GM19324 (cell line): ENCODE data around the gene LOXHD1.

Experiments used
- ATAC-seq: cut with Tn5 transposase; IDR thresholded peaks from one replicate; pipeline ENCODE4 v1.9.1; 2021; ENCODE audit warnings: mild to moderate bottlenecking, moderate library complexity; ENCODE audit not compliant: unreplicated experiment, low FRiP score

LOXHD1 gene

GRCh38 chr18:46554406-46555080 lies 102.5 kb downstream of the LOXHD1 start:
- no peak for ATAC-seq

- ATAC-seq, result no peak
These were observed 106.4 kb downstream of the LOXHD1 start for GRCh38 chr18:46550609-46551008.

DNA sequence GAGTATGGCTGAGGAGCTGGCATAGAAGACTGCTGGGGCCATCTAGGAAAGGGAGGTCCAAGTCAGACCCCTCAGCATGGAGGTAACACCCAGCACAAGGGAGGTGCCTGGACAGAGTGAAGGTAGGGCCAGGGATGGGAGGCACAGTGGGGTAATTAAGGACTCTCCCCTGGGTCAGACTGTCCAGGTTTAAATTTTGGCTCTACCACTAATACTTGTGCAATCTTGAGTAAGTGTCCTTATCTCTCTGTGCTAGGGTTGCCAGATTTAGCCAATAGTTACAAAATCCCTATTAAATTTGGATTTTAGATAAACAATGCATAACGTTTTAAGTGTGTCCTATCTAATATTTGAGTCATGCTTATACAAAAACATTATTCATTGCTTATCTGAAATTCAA lies 109.5 kb downstream of the LOXHD1 start:
- no peak for ATAC-seq

DNA sequence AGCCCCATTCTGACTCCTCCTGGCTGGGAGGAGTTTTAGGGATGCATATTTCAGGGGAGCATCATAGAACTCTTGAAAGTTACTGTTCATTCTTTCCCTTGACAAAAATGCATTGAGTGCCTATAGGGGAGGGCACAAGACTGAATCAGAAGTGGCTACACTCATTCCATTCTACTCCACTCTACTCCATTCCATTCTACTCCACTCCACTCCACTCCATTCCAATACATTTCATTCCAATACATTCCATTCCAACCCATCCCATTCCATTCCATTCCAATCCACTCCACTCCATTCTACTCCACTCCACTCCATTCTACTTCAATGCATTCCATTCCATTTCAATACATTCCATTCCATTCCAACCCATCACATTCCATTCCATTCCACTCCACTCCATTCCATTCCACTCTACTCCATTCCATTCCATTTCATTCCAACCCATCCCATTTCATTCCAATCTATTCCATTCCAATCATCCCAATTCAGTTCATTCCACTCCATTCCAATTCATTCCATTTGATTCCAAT lies 110.8 kb downstream of the LOXHD1 start:
- ATAC-seq, result no peak

- ATAC-seq, result no peak
These were observed 114.5 kb downstream of the LOXHD1 start for GRCh38 chr18:46542545-46542944.

DNA sequence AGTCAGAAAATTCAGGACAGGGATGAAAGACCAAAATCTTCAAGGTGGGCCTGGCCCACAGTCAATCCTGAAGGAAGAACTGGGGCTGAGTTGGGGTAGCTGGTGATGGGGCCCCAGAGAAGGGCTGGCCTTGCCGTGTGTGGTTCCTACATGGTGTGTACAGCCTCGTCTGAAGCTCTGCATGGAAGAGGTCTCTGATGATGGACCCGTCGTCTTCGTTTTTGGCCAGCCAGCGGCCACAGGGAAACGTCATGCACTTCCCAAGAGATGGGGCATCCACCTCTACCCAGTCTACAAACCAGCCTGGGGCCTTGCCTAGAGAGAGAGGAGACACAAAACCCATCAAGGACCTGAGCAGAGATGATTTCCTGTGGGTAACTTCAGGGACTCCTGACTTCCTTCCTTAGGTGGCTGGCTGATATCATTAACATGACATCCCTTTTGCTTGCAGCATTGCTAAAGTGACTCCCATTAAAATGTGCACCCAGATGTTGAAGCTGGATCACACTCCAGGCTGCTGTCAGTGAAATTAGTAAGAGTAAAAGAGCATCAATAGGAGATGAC lies 115.3 kb downstream of the LOXHD1 start:
- no peak for ATAC-seq

GRCh38 chr18:46538376-46538775 lies 118.6 kb downstream of the LOXHD1 start:
- no peak for ATAC-seq

- no peak for ATAC-seq
These were observed 120.7 kb downstream of the LOXHD1 start for GRCh38 chr18:46536215-46536874.

DNA sequence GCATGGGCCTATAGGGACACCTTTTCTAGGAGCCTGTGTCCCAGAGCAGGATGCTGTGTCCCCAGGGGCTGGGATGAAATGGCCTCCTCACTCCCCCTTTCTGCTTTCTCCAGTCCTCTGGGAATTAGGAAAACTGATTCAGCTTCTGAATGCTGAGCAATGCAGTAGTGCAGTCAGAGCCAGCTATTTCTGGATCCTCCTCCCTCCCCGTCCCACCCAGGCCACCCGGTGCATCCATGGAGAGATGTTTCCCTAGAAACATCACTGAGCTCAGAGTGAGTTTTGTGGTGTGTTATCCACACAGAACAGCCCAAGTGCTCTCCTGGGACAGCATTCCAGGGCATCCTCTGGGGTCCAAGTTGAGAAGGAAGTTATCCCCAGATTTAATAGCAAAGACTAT lies 125.5 kb downstream of the LOXHD1 start:
- ATAC-seq, result no peak

DNA sequence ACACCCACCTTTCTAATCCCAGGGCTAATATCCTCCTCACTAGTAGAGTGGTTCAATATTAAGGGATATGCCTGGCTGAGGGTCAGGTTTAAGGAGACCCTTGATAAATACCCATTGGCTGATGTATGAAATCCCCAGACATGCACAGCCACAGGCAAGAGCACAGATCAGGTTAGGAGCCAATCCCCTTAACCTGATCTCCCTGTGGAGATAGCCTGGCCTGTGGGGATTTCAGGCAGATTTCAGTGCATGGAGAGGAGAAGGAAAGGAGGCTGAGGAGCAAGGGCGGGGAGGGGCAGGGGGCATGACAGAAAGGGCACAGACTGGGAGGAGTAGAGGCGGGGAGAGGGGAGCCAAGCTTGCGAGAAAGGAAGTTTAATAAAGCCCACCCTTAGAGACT lies 129.0 kb downstream of the LOXHD1 start:
- ATAC-seq, result no peak

DNA sequence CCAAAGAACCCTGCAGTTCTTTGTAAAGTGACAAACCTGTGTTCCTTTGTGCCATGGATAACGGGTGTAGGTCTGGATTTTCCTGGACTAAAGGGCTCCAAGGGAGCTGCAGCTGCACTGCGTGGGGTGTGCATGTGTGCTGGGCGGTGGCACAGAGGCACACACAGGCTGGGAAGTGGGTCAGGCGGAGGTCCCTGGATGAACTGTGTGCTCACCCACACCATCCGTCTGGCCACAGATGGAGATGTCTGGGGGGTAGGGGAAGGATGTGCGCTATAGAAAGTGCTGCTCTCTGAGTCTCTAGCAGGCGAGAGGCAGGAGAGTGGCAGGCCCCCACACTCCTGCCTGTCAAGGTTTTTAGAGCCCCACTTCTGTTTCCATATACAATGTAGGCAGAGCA lies 137.2 kb downstream of the LOXHD1 start:
- no peak for ATAC-seq

DNA sequence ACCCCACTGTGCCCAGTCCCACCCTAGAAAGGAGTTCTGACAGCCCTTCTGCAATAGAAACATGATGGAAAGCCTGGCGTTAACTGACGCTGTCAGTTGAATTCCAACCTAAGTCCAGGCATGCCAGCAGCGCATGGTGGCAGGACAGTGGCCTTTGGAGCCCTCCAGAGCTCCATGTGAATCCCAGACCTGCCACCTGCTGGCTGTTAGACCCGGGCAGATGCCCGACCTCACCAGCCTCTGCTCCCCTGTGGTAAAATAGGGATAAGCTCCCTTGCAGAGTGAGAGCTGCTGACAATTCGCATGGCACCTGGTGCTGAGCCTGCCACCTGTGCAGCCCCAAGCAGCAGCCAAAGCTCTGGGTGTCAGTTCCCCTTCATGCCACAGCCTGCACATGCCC lies 138.6 kb downstream of the LOXHD1 start:
- ATAC-seq, result no peak

- ATAC-seq, result no peak
These were observed 140.5 kb downstream of the LOXHD1 start for GRCh38 chr18:46516555-46516954.

GRCh38 chr18:46510386-46510785 lies 146.6 kb downstream of the LOXHD1 start:
- ATAC-seq, result no peak

GRCh38 chr18:46509530-46509929 lies 147.5 kb downstream of the LOXHD1 start:
- ATAC-seq, result no peak

- ATAC-seq, result no peak
These were observed 149.9 kb downstream of the LOXHD1 start for GRCh38 chr18:46506974-46507586.

DNA sequence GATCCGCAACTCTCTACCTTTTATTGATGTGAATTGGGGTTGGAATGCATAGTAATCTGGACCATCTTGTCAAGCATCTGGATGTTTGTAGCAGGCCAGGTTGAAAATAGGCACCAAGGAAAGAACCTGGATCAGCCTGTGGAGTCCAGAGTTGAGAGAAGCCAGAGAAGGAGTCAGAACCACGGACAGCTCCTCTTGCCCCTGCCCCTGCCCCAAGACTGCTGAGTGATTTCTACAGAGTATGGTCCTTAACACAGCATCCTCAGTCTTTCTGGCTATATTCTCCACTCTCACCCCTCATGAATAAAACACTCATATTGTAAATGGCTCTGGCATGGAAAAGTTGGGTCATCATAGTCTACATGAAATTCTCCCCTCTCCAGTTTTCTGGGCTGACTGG lies 154.6 kb downstream of the LOXHD1 start:
- ATAC-seq, result no peak

DNA sequence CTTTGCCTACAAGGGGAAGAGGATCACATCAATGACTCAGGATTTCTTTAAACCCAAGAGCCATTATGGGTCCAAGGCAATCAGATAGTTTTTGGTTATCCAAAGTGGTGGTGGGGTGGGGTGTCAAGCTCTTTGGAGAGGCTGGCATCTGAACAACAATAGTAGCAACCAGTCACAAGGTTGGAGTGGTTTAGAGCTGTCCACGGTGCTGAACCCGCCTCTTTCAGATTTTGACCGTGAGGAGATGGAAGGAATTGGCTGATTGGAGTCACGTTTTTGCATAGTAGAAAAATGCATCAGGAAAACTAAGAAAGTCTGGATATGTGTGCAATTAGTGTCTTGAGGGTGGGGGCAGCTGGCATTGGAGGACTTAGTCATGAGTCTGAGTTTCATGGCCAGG lies 159.9 kb downstream of the LOXHD1 start:
- ATAC-seq, result no peak

- ATAC-seq, result no peak
These were observed 168.4 kb downstream of the LOXHD1 start for GRCh38 chr18:46488471-46489213.

DNA sequence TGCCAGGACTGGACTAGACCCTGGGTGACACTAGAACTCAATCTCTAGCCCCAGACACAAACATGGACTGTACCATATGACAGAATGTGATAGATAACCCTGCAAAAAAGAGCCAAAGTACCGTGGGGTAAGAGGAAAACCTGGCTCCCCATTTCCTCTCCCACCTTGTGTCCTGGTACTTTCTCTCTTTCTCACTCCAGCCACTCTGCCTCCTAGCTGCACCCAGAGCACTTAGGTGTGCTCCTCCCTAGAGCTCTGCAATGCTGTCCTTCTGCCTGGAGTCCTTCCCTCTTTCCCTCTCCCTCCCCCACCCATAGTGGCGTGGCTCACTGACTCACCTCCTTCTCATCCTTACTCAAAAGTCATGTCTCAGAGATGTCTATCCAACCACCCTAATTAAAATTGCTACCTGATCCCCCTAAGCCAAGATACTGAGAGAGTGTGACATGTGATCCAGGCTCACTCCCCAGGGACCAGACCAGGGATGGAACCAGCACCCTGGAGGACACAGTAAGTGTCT lies 171.3 kb downstream of the LOXHD1 start:
- ATAC-seq, result no peak
